Measurements from ENCODE around the gene DNAH9.

DNA sequence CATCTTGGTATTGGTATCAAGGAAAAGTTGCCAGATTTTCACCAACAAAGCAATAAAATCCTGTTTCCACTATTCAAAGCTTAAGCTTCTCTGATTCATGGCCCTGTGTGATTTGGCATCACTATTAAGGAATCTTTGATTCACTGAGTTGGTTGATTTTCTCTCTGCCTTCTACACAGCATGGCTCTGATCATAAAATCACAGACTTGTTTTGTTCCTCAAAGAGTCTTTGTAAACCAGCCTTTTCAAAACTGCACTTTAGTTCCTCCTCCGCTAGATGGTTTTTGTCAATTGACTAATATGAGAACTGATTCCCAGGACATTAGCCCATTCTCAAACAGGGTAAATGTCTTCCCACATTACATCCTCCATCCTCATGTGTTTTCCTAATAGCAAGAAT, 197.6 kb downstream of the DNAH9 start:
- no peak for TF ChIP-seq EZH2 (IDR thresholded peaks at IDR 0.05; ENCODE audit: low read length)
- TF ChIP-seq, protein P1, sequence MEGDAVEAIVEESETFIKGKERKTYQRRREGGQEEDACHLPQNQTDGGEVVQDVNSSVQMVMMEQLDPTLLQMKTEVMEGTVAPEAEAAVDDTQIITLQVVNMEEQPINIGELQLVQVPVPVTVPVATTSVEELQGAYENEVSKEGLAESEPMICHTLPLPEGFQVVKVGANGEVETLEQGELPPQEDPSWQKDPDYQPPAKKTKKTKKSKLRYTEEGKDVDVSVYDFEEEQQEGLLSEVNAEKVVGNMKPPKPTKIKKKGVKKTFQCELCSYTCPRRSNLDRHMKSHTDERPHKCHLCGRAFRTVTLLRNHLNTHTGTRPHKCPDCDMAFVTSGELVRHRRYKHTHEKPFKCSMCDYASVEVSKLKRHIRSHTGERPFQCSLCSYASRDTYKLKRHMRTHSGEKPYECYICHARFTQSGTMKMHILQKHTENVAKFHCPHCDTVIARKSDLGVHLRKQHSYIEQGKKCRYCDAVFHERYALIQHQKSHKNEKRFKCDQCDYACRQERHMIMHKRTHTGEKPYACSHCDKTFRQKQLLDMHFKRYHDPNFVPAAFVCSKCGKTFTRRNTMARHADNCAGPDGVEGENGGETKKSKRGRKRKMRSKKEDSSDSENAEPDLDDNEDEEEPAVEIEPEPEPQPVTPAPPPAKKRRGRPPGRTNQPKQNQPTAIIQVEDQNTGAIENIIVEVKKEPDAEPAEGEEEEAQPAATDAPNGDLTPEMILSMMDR (optimal IDR thresholded peaks at IDR 0.05 in 1 of 3, IDR thresholded peaks at IDR 0.05 in 1 of 3, conservative IDR thresholded peaks at IDR 0.05 in 1 of 3; ENCODE audit: extremely low read depth in 1 of 3, insufficient read depth in 2 of 3, low read length in 3 of 3), result no peak
